GM18868 (cell line): ENCODE measurements around the gene NEU2.
"Not testable (repeated sequence)": the region's sequence is repeated elsewhere in the genome, so short reads cannot be mapped to it uniquely, and the experiment has no call there.

Experiments used
- ATAC-seq: cut with Tn5 transposase; IDR thresholded peaks from one replicate; pipeline ENCODE4 v1.9.1; 2021; ENCODE audit warnings: mild to moderate bottlenecking, moderate library complexity; ENCODE audit not compliant: unreplicated experiment

The NEU2 gene

GRCh38 chr2:233053928-233054784 lies 21.7 kb downstream of the NEU2 start:
- ATAC-seq, result no peak

- no peak for ATAC-seq
Measured at GRCh38 chr2:233055362-233055761, 22.9 kb downstream of the NEU2 start.

- no peak for ATAC-seq
Measured at GRCh38 chr2:233056961-233057605, 24.6 kb downstream of the NEU2 start.

DNA sequence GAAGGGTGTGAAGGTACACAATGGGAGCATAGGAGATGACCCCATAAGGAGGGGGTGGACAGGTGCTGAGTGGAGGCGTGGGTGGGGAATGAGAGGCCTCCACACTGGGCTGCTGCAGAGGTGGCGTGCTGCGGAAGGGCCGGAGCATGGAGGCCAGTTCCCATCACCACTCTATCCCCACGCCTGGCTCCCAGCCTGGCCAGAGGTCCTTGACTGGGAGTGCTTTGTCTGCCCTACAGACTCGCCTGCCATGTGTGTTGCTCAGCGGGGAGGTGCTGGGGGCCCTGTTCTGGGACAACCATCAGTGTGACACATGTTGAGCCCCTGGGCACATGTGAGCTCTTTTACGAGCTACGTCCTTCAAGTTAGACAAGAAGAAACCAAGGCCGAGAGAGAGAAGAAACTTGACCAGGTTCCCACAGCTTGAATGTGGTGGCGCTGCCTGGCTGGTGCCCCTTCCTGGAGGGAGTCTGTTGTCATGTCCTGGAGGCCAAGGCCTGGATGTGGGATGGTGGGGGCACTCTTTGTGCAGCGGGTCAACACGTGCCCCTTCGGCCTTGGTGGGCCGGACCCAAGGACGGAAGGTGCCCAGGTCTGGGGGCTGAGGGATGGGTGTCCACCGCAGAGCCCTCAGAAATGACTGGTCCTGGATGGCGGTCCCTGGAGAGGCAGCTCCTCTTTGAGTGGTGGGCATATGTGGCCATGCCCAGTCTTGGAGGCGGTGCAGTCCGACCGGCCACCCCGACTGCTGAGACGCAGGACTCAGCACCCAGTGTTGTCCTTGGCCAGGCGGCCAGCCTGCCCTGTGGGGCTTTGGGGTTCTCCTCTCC lies 26.5 kb downstream of the NEU2 start:
- ATAC-seq, result no peak

DNA sequence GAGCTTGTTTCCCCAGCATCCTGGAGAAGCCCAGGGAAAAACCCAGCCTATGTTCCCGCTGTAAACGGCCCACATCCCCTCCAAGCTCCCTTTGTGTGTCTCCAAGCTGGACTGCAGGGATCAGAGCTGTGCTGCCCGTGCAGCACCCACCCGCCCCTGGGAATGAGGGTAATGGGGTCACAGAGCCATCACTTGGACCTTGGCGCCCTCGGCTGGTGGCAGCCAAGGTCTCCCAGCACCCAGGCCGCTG lies 27.0 kb downstream of the NEU2 start:
- no peak for ATAC-seq

DNA sequence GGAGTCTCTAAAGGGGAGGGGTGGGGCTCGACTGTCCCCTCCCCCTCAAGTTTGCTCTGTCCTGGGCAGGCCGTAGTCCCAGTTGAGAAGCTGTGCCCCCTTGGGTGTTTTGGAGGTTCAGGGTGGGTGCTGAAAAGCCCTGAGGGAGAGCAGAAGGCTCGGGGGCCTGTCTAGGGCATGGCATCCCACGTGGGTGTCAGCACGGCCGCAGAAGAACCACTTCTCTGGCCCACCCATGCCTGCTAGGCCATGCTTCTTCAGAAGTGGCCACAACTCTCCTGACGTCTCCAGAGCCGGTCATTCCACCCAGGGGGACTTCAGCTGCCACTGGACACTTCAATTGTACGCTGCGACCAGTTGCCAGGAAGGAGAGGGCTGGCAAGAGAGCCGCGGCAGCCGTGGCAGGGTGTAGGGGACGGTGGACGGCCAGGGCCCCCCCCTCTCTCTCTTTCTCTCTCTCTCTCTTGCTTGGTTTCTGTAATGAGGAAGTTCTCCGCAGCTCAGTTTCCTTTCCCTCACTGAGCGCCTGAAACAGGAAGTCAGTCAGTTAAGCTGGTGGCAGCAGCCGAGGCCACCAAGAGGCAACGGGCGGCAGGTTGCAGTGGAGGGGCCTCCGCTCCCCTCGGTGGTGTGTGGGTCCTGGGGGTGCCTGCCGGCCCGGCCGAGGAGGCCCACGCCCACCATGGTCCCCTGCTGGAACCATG lies 27.5 kb downstream of the NEU2 start, which contains the start of gene INPP5D:
Gene INPP5D, plus strand, starts transcription at position 546 of the 704 bp plus-strand sequence. Its CDS starts 137 bp downstream, at position 683.
- ATAC-seq, result peak; percentile 49

DNA sequence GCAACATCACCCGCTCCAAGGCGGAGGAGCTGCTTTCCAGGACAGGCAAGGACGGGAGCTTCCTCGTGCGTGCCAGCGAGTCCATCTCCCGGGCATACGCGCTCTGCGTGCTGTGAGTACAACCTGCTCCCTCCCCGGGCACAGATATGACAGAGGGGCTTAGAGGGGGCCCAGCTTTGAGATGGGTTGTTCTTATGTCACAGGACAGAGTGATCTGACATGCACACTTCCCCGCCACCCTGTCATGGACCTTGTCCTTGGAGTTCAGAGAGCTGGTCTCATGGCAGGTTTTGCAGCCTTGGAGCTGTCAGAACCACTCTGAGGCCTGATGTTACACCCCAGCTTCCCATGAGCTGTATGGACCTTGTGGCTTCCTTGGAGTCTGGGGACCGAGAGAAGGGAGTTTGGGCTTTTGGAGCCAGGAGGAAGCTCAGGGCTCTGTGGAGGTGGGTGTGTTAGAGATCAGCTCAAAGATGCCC lies 28.1 kb downstream of the NEU2 start:
- ATAC-seq, result no peak

GRCh38 chr2:233060980-233061590 lies 28.6 kb downstream of the NEU2 start:
- peak; percentile 30 for ATAC-seq

DNA sequence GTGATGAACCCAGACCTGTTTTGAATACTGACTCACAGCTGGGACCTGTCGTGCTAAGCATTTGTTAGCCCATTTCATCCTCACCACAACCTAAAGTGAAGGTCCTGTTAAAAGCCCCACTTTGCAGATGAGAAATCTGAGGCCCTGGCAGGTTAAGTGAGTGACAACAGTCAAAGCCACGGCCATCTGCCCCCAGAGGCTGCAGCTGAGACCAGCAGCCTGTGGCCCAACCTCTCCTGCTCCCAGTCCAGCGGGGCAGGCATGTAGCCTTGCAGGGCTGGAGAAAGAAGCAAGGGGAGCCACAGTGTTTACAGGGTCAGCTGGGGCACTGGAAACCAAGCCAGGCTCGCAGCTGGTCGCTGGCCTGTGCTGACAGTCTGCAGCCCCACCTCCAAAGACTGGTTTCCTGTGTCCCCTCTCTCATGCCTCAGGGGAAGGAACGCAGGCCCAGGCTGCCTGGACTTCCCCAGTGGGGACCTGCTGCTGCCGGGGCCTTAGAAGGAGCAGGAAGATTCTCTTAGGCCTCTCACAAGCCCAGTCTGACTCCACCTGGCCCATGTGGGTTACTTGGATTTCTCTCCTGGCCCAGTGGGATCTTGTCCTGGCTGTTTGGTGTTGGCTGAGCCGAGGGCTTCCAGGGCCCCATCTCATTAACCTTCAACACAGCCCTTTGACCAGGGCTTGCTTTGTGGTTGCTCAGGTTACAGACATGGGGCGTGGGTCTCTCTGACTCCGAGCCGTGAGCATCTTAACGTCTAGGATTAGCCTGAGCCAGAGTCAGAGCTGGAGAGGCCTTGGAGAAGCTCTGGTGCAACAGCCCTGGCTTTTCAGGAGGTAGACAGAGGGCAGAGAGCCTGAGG lies 29.3 kb downstream of the NEU2 start:
- peak; percentile 28 for ATAC-seq

GRCh38 chr2:233062451-233062850 lies 30.0 kb downstream of the NEU2 start:
- ATAC-seq, result no peak

GRCh38 chr2:233062946-233063268 lies 30.4 kb downstream of the NEU2 start:
- ATAC-seq, result no peak

DNA sequence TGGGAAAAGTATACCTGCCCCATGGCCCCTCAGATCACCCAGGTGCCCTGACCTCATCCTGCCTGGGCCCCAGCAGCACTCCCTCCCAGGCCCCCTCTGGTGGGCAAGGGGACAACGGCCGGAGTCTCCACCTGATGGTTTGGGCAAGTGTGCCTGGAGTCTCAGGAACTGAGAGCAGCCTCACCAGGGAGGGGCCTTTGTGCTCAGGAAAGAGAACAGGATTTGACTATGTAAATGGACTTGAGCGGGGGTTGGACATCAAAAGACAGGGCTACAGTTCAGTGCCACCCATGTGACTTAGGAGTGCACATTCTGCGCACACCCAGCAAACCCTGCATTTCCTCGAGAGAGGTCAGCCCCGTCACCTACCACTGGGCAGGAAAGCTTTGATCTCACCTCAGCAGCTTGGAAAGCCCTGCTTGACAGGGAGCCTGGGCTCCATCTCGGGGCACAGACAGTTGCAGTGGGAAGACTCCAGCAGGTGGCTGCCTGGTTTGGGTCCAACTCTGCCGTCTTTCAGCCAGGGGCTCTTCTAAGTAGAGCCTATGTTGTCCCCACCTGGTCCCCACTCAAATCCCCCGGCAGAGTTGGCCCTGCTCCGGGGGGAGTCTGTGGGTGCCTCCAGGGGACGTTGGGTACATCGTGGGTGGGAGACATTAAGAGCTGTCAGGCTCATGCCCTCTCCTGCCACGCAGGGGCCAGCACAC lies 30.9 kb downstream of the NEU2 start:
- peak; percentile 43 for ATAC-seq

DNA sequence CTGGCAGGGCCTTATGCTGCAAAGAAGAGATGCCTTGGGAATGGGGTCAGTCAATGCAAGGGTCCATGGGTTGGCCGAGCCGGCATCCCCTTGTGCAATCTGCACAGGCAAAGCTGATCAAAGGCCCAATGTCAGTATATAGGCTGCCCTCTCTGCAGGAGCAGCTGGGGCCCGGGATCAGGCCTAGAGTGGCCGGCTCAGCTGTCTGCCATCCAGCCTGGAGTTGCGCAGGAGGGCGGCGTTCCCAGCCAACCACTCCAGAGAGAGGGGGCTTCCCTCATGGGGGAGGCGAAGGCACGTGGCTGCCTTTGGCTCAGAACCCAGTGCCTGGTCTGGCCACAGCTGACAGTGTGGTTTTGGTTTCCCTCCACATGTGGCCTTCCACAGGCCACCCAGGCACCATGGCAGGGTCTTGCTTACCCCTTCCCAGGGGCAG lies 31.5 kb downstream of the NEU2 start:
- no peak for ATAC-seq

GRCh38 chr2:233064530-233065199 lies 32.2 kb downstream of the NEU2 start:
- ATAC-seq, result no peak

DNA sequence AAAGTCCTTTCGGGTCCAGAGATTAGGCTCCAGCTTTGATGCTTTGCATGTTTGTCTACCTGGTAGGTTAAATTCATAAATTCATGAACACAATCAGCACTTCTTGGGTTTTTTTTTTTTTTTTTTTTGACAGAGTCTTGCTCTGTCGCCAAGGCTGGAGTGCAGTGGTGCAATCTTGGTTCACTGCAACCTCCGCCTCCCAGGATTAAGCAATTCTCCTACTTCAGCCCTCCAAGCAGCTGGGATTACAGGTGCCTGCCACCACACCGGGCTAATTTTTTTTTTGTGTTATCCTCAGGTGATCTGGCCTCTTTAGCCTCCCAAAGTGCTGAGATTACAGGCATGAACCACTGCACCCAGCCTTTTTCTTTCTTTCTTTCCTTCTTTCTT lies 32.7 kb downstream of the NEU2 start:
- not testable (repeated sequence) for ATAC-seq

- ATAC-seq, result no peak
Measured at GRCh38 chr2:233065954-233066470, 33.5 kb downstream of the NEU2 start.

- ATAC-seq, result no peak
Measured at GRCh38 chr2:233068762-233069418, 36.4 kb downstream of the NEU2 start.

GRCh38 chr2:233072838-233073237 lies 40.4 kb downstream of the NEU2 start:
- no peak for ATAC-seq
